AG04450 (cell line): ENCODE measurements around the gene CYB561. TPM values are rescaled to one million over a fixed set of nuclear protein-coding genes. Genes with fewer than 3 reads are reported as not detected.

Experiments
- CTCF ChIA-PET: fragments of 300-600, 350-600 bp; formaldehyde crosslinking; extraction: SDS; loops from one replicate; lab custom pipeline; 2022; ENCODE audit warnings: antibody characterized with exemption, inconsistent platforms; lab: Charles Lee
- POLR2A ChIA-PET: fragments of 350-600 bp; formaldehyde crosslinking; extraction: SDS; loops from one replicate; lab custom pipeline; 2021; ENCODE audit warnings: antibody characterized with exemption, inconsistent platforms; lab: Yijun Ruan, JAX
- DNase-seq: peaks from one replicate; pipeline ENCODE4 v3.0.0-alpha.2; 2011; ENCODE audit warnings: low read depth, low spot score
- H3K27ac ChIP-seq: one replicate; pipeline ENCODE4 v1.5.1; 2012; ENCODE audit warnings: low read depth, low read length, control low read depth
- H3K27me3 ChIP-seq: one replicate; pipeline ENCODE4 v1.6.0; 2012; ENCODE audit warnings: low read length; ENCODE audit not compliant: control insufficient read depth, insufficient read depth
- H3K4me3 ChIP-seq: 2 replicates; pipeline ENCODE4 v1.5.1; 2011; ENCODE audit warnings: mild to moderate bottlenecking, low read depth, low read length, control low read depth
- H3K9me3 ChIP-seq: 2 replicates; pipeline ENCODE4 v1.5.1; 2012; ENCODE audit warnings: low read length; ENCODE audit not compliant: control insufficient read depth, insufficient read depth
- polyA plus RNA-seq: library from polyadenylated mRNA; depleted of rRNA; stranded (reverse); fragments of >200 nt; gene quantifications from 2 replicates; pipeline ENCODE4 v1.2.3, GENCODE V29; 2011
- TF ChIP-seq, protein P1 (sequence below): IDR thresholded peaks from 2 replicates; pipeline ENCODE4 v1.5.1; 2011; ENCODE audit warnings: low read depth, low read length, control low read depth, inconsistent platforms

CYB561 gene
- polyA plus RNA-seq, 1 experiment, result 4.9 TPM

DNA sequence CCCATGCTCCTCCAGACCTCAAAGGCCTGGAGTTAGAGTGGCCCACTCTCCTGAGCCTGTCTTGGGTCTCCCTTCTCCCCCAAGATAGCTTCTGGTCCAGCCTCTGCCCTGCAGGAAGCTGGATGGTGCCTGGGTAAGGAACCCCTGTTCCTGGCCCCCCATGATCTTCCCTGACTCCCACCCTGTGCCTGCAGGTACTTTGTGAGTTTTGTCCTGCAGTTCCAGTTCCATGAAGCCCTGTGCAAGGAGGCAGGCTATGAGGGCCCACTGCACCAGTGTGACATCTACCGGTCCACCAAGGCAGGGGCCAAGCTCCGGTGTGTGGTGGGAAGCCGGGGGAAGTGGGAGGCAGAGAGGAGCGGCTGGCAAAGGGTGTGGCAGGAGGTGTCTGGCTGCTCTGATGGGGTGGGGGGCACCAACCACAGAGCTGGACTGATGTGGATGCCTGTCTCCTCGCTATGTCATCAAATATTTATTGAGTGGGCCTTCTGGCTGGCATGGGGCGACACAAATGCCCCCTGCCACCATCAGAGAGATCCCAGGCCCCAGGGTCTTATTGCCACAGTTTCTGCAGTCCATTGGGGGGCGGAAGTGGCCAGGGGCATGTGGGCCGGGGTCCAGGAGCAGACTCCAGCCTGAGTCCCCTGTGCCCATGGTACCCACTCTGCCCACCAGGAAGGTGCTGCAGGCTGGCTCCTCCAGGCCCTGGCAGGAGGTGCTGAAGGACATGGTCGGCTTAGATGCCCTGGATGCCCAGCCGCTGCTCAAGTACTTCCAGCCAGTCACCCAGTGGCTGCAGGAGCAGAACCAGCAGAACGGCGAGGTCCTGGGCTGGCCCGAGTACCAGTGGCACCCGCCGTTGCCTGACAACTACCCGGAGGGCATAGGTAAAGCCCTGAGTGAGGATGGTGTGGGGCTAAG, 37.8 kb upstream of the CYB561 start:
- POLR2A ChIA-PET, result no interaction called here
- Histone ChIP-seq H3K4me3 (no peak overlapping the region), H3K27me3 (peaks cover 4% of the 10 kb centered on the region), H3K9me3 (no peaks in the 10 kb centered on the region; the same call in 1 of the 2 replicates), H3K27ac (no peak overlapping the region)
- no peak for DNase-seq
- CTCF ChIA-PET, result no interaction called here
- TF ChIP-seq, protein P1, sequence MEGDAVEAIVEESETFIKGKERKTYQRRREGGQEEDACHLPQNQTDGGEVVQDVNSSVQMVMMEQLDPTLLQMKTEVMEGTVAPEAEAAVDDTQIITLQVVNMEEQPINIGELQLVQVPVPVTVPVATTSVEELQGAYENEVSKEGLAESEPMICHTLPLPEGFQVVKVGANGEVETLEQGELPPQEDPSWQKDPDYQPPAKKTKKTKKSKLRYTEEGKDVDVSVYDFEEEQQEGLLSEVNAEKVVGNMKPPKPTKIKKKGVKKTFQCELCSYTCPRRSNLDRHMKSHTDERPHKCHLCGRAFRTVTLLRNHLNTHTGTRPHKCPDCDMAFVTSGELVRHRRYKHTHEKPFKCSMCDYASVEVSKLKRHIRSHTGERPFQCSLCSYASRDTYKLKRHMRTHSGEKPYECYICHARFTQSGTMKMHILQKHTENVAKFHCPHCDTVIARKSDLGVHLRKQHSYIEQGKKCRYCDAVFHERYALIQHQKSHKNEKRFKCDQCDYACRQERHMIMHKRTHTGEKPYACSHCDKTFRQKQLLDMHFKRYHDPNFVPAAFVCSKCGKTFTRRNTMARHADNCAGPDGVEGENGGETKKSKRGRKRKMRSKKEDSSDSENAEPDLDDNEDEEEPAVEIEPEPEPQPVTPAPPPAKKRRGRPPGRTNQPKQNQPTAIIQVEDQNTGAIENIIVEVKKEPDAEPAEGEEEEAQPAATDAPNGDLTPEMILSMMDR, result no peak

- CTCF ChIA-PET, result no interaction called here
- TF ChIP-seq, protein P1, result no peak
- POLR2A ChIA-PET, result no interaction called here
- no peak overlapping the region for H3K27ac ChIP-seq
- no peaks in the 10 kb centered on the region; the same call in 1 of the 2 replicates for H3K9me3 ChIP-seq
- H3K27me3 ChIP-seq, result peaks cover 4% of the 10 kb centered on the region
- DNase-seq, result no peak
- no peak overlapping the region for H3K4me3 ChIP-seq
These were observed 36.9 kb upstream of the CYB561 start for GRCh38 chr17:63483038-63483437.

DNA sequence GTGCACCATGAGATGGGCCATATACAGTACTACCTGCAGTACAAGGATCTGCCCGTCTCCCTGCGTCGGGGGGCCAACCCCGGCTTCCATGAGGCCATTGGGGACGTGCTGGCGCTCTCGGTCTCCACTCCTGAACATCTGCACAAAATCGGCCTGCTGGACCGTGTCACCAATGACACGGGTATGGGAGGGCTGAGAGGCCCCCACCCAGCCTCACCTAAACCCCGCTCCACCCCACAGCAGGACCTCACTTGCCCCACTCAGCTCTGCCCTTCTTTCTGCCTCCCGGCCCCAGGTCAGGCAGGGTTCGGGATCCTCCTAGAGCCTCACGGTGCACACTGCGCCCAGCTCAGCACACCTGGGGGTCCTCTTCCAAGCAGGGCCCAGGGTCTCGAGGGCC, 36.4 kb upstream of the CYB561 start:
- Histone ChIP-seq H3K27ac (no peak overlapping the region), H3K27me3 (peaks cover 4% of the 10 kb centered on the region), H3K9me3 (no peaks in the 10 kb centered on the region; the same call in 1 of the 2 replicates), H3K4me3 (no peak overlapping the region)
- POLR2A ChIA-PET, result no interaction called here
- no peak for DNase-seq
- TF ChIP-seq, protein P1, result no peak
- CTCF ChIA-PET, result no interaction called here

DNA sequence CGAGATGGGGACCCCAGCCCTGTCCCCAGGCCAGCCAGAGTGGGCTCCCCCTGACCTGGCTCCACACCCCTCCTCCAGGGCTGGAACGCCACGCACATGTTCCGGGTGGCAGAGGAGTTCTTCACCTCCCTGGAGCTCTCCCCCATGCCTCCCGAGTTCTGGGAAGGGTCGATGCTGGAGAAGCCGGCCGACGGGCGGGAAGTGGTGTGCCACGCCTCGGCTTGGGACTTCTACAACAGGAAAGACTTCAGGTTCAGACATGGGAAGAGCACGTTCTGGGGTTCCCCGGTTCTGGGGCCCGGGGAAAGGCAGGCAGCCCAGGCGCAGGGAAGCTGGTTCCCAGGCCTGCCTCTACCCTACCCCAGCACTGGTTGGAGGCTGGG, 35.4 kb upstream of the CYB561 start:
- Histone ChIP-seq H3K4me3 (no peak overlapping the region), H3K27ac (no peak overlapping the region), H3K27me3 (no peaks in the 10 kb centered on the region), H3K9me3 (no peaks in the 10 kb centered on the region; the same call in 1 of the 2 replicates)
- ChIA-PET POLR2A (no interaction called here), CTCF (interaction anchor here (2.3 to 4.1 kb wide), 2 partner anchors 55 to 130 kb away, joined by 8 to 48 read pairs; no protein-coding TSS in a partner anchor)
- TF ChIP-seq, protein P1, result no peak
- DNase-seq, result no peak
